GM21528 (cell line): Measurements from ENCODE around the gene QPRT.
"Not testable (repeated sequence)": the region's sequence is repeated elsewhere in the genome, so short reads cannot be mapped to it uniquely, and the experiment has no call there.

Source experiments
- ATAC-seq: cut with Tn5 transposase; IDR thresholded peaks from one replicate; pipeline ENCODE4 v1.9.1; 2021; ENCODE audit warnings: mild to moderate bottlenecking, moderate library complexity; ENCODE audit not compliant: unreplicated experiment, low FRiP score

Gene QPRT

DNA sequence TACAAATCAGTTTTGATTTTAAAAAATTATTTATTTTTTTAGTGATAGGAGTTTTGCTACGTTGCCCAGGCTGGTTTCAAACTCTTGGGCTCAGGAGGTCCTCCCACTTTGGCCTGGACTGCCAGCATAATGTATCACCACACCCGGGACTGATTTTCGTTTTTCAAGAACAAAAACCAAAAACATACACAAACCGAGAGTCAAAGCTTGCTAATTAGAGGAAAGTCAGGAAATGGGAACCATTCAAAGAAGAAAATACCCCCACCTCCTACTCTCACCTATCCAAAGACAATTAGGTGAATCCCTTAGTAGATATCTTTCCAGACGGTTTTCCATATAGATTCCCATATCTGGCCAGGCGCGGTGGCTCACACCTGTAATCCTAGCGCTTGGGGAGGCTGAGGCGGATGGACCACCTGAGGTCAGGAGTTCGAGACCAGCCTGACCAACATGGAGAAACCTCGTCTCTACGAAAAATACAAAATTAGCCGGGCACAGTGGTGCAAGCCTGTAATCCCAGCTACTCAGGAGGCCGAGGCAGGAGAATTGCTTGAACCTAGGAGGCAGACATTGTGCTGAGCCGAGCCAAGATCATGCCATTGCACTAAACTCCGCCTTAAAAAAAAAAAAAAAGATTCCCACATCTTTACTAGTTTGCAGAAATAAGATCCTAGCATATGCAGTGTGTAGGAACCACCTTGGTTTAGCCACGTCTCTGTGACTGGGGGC lies 16.8 kb upstream of the QPRT start:
- no peak for ATAC-seq

GRCh38 chr16:29662729-29663015 lies 16.3 kb upstream of the QPRT start:
- no peak for ATAC-seq

- no peak for ATAC-seq
Measured at GRCh38 chr16:29663016-29663806, 15.8 kb upstream of the QPRT start, which contains the start of gene SPN. Gene SPN (plus strand): TSS chr16:29663247. CDS start chr16:29663729, 482 bp downstream.

DNA sequence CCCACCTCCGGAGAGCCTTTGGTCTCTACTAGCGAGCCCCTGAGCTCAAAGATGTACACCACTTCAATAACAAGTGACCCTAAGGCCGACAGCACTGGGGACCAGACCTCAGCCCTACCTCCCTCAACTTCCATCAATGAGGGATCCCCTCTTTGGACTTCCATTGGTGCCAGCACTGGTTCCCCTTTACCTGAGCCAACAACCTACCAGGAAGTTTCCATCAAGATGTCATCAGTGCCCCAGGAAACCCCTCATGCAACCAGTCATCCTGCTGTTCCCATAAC lies 15.2 kb upstream of the QPRT start:
- ATAC-seq: no peak

DNA sequence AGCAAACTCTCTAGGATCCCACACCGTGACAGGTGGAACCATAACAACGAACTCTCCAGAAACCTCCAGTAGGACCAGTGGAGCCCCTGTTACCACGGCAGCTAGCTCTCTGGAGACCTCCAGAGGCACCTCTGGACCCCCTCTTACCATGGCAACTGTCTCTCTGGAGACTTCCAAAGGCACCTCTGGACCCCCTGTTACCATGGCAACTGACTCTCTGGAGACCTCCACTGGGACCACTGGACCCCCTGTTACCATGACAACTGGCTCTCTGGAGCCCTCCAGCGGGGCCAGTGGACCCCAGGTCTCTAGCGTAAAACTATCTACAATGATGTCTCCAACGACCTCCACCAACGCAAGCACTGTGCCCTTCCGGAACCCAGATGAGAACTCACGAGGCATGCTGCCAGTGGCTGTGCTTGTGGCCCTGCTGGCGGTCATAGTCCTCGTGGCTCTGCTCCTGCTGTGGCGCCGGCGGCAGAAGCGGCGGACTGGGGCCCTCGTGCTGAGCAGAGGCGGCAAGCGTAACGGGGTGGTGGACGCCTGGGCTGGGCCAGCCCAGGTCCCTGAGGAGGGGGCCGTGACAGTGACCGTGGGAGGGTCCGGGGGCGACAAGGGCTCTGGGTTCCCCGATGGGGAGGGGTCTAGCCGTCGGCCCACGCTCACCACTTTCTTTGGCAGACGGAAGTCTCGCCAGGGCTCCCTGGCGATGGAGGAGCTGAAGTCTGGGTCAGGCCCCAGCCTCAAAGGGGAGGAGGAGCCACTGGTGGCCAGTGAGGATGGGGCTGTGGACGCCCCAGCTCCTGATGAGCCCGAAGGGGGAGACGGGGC lies 14.7 kb upstream of the QPRT start:
- no peak for ATAC-seq

GRCh38 chr16:29665294-29666077 lies 13.5 kb upstream of the QPRT start:
- no peak for ATAC-seq

- ATAC-seq: not testable (repeated sequence)
Measured at GRCh38 chr16:29667322-29667610, 11.7 kb upstream of the QPRT start.

GRCh38 chr16:29667755-29668154 lies 11.2 kb upstream of the QPRT start:
- ATAC-seq: no peak

GRCh38 chr16:29668267-29668666 lies 10.7 kb upstream of the QPRT start:
- ATAC-seq: no peak

GRCh38 chr16:29673501-29673900 lies 5.5 kb upstream of the QPRT start:
- no peak for ATAC-seq

GRCh38 chr16:29674188-29674587 lies 4.8 kb upstream of the QPRT start:
- ATAC-seq: no peak

GRCh38 chr16:29675811-29676643 lies 3.0 kb upstream of the QPRT start:
- no peak for ATAC-seq

DNA sequence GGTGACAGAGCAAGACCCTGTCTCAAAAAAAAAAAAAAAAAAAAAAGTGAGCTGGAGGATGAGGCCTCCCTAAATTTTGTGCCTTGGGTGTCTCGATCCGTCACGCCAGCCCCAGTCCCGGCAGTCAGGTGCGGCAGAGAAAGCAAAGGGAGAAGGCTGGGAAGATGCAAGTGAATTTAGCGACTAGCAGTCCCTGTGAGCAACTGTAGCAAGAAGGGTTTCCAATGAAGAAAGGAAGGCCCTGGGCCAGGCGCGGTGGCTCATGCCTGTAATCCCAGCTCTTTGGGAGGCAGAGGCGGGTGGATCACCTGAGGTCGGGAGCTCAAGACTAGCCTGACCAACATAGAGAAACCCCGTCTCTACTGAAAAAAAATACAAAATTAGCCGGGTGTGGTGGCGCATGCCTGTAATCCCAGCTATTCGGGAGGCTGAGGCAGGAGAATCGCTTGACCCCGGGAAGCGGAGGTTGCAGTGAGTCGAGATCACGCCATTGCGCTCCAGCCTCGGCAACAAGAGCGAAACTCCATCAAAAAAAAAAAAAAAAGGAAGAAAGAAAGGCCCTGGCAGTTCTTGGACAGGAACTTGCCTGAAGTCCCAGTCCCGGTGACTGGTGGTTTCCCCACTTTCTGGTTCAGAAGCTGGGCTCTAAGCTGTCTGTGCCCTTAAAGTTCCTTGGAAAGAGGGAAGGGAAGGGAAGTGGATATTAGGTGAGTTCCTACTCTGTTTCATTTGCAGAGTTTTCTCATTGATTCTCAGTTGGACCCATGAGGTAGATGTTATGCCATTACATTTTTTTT lies 1.8 kb upstream of the QPRT start:
- ATAC-seq: no peak

- ATAC-seq: no peak
Measured at GRCh38 chr16:29680180-29680598, 1.2 kb downstream of the QPRT start.

GRCh38 chr16:29683543-29684090 lies 4.6 kb downstream of the QPRT start:
- no peak for ATAC-seq

DNA sequence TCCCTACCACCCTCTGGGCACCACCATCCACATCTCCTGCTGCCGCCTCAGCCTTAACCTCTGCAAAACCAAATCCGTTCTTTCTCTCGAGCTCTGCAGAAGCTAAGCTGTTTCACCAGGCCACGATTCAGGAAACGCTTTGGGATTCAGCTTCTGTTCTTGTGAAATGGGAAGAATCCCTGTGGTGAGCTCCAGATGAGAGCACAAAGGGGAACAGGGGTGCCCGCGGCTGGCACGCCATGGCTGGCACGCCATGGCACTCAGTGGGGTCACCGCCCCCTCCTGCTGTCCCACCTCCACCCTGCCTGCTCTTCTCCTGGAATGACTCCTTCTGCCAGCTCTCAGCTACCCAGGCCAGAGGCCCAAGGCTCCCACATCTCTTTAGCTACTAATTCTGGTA lies 5.7 kb downstream of the QPRT start:
- no peak for ATAC-seq

DNA sequence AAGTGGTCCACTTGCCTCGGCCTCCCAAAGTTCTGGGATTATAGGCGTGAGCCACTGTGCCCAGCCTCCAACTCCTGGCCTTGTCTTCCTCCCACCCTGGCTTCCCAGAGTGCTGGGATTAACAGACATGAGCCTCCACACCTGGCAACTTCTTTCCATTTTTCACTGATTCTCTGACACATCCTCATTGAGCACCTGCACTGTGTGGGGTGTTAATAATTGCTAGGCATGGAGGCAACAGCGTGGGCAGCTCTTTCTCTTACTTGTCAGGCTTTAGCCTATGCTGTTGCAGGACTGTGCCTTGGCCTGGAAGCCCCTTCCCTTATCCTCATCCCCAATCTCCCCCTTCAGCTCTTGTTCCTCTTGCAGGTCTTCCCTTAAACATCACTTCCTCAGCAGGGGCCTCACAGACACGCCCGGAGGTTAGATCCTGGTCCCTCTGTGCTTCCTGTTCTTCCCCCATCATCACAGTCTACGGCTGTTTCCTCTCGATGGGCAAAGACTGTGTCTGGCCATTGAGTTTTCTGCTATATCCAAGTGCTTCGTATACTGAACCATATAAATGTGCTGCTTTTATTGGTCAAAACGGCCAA lies 7.9 kb downstream of the QPRT start:
- ATAC-seq: no peak

GRCh38 chr16:29687755-29688154 lies 8.8 kb downstream of the QPRT start:
- no peak for ATAC-seq

- no peak for ATAC-seq
Measured at GRCh38 chr16:29688172-29688571, 9.2 kb downstream of the QPRT start.
